GM23338 (cell line): ENCODE data around the gene RNF151.
A peak's percentile ranks its signal among the peaks of the same experiment; 100 is the strongest.

Source experiments
- CREB1 ChIP-seq: fragments of 250-450 bp; sonication (Bioruptor Pico); IDR thresholded peaks from 2 replicates; pipeline ENCODE4 v1.5.0; 2020; ENCODE audit warnings: low read depth, mild to moderate bottlenecking, moderate library complexity
- CTCF ChIP-seq, 2 experiments: fragments of 200-600 bp in 1 of 2; sonication (generic) in 1 of 2; conservative IDR thresholded peaks; 2 replicates each; pipeline versions ENCODE4 v1.5.1 to v1.6.1; 2016 to 2017; ENCODE audit warnings: antibody characterized with exemption in 2 of 2, low read depth in 2 of 2, mild to moderate bottlenecking in 2 of 2, moderate library complexity in 1 of 2
- ETS1 ChIP-seq: IDR thresholded peaks from 2 replicates; pipeline ENCODE4 v1.6.1; 2016; ENCODE audit warnings: antibody characterized with exemption
- EZH2 ChIP-seq: fragments of 200-600 bp; sonication (generic); IDR thresholded peaks from one replicate; pipeline ENCODE4 v1.8.0; 2017; ENCODE audit warnings: antibody characterized with exemption, mild to moderate bottlenecking, low read depth; ENCODE audit not compliant: unreplicated experiment
- EZH2phosphoT487 ChIP-seq: fragments of 200-600 bp; sonication (generic); IDR thresholded peaks from one replicate; pipeline ENCODE4 v1.8.1; 2018; ENCODE audit warnings: antibody characterized with exemption; ENCODE audit not compliant: unreplicated experiment
- POLR2AphosphoS5 ChIP-seq: IDR thresholded peaks from 2 replicates; pipeline ENCODE4 v1.6.1; 2016; ENCODE audit warnings: antibody characterized with exemption, low read depth
- REST ChIP-seq: IDR thresholded peaks from one replicate; pipeline ENCODE4 v1.6.1; 2018; ENCODE audit warnings: antibody characterized with exemption; ENCODE audit not compliant: unreplicated experiment

- TF ChIP-seq CTCF (conservative IDR thresholded peaks at IDR 0.05; ENCODE audit: low read depth in 2 of 2) (peak; percentile 95 to 99), EZH2 (no peak), ETS1 (no peak), POLR2AphosphoS5 (peak; percentile 14; the same call in 1 of the 2 replicates), REST (no peak), CREB1 (CRISPR knock-in tag) (peak; percentile 49; the same call in 1 of the 2 replicates), EZH2phosphoT487 (no peak)
Observed at GRCh38 chr16:2003827-2004641, 37.4 kb downstream of the RNF151 start.
